ENCODE data around the gene RNF180.
"Not testable (repeated sequence)": the region's sequence is repeated elsewhere in the genome, so short reads cannot be mapped to it uniquely, and the experiment has no call there.

The RNF180 gene

GRCh38 chr5:64213011-64213410, 47.4 kb downstream of the RNF180 start:
- FAIRE-seq (no peak), DNase-seq (ENCODE audit: insufficient read length) (no peak)
- TF ChIP-seq POLR2A (IDR thresholded peaks at IDR 0.05; ENCODE audit: low read depth, low read length) (no peak), POLR2AphosphoS5 (IDR thresholded peaks at IDR 0.05; ENCODE audit: low read depth, low read length) (no peak), TAF1 (IDR thresholded peaks at IDR 0.05; ENCODE audit: borderline replicate concordance, low read depth, low read length) (no peak)

DNA sequence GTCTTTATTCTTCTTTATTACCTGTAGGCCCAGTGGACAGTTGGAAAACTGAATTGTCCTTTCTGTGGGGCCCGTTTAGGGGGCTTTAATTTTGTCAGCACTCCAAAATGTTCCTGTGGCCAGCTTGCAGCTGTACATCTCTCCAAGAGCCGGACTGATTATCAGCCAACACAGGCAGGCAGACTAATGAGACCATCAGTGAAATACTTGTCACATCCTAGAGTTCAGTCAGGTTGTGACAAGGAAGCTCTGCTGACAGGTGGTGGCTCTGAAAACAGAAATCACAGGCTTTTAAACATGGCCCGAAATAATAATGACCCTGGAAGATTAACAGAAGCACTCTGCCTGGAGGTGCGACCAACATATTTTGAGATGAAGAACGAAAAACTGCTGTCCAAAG, 47.9 kb downstream of the RNF180 start:
- TF ChIP-seq POLR2A (IDR thresholded peaks at IDR 0.05; ENCODE audit: low read depth, low read length): no peak
- no peak for TF ChIP-seq TAF1 (IDR thresholded peaks at IDR 0.05; ENCODE audit: borderline replicate concordance, low read depth, low read length)
- TF ChIP-seq POLR2AphosphoS5 (IDR thresholded peaks at IDR 0.05; ENCODE audit: low read depth, low read length): no peak
- DNase-seq (ENCODE audit: insufficient read length) (no peak), FAIRE-seq (peak; percentile 78)

GRCh38 chr5:64214132-64214531, 48.5 kb downstream of the RNF180 start:
- TF ChIP-seq POLR2A (IDR thresholded peaks at IDR 0.05; ENCODE audit: low read depth, low read length): no peak
- TF ChIP-seq POLR2AphosphoS5 (IDR thresholded peaks at IDR 0.05; ENCODE audit: low read depth, low read length): no peak
- TF ChIP-seq TAF1 (IDR thresholded peaks at IDR 0.05; ENCODE audit: borderline replicate concordance, low read depth, low read length): no peak
- FAIRE-seq (no peak), DNase-seq (ENCODE audit: insufficient read length) (no peak)

DNA sequence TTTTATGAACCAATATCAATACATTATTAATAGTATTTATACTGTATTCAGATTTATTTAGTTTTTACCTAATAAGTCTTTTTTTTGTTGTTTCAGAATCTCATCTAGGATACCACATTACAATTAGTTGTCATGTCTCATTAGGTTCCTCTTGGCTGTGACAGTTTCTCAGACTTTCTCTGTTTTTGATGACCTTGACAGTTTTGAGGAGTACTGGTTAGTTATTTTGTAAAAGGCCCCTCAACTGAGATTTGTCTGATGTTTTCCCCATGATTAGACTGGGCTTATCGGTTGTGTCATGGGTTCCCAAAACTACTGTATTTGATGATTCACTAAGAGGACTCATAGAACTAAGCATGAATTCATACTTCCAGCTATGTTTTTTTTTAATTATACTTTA, 56.3 kb downstream of the RNF180 start:
- no peak for DNase-seq (ENCODE audit: insufficient read length)
- TF ChIP-seq TAF1 (IDR thresholded peaks at IDR 0.05; ENCODE audit: borderline replicate concordance, low read depth, low read length): no peak
- no peak for TF ChIP-seq POLR2A (IDR thresholded peaks at IDR 0.05; ENCODE audit: low read depth, low read length)
- no peak for TF ChIP-seq POLR2AphosphoS5 (IDR thresholded peaks at IDR 0.05; ENCODE audit: low read depth, low read length)
- FAIRE-seq: no peak

DNA sequence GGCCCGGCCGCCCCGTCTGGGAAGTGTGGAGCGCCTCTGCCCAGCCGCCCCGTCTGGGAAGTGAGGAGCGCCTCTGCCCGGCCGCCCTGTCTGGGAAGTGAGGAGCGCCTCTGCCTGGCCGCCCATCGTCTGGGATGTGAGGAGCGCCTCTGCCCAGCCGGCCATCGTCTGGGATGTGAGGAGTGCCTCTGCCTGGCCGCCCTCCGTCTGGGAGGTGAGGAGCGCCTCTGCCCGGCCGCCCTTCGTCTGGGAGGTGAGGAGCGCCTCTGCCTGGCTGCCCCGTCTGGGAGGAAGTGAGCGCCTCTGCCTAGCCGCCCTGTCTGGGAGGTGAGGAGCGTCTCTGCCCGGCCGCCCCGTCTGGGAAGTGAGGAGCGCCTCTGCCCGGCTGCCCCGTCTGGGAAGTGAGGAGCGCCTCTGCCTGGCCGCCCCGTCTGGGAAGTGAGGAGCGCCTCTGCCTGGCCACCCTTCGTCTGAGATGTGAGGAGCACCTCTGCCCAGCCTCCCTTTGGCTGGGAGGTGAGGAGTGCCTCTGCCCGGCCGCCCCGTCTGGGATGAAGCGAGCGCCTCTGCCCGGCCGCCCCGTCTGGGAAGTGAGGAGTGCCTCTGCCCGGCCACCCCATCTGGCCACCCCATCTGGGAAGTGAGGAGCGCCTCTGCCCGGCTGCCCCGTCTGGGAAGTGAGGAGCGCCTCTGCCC, 59.8 kb downstream of the RNF180 start:
- not testable (repeated sequence) for DNase-seq (ENCODE audit: insufficient read length); FAIRE-seq

DNA sequence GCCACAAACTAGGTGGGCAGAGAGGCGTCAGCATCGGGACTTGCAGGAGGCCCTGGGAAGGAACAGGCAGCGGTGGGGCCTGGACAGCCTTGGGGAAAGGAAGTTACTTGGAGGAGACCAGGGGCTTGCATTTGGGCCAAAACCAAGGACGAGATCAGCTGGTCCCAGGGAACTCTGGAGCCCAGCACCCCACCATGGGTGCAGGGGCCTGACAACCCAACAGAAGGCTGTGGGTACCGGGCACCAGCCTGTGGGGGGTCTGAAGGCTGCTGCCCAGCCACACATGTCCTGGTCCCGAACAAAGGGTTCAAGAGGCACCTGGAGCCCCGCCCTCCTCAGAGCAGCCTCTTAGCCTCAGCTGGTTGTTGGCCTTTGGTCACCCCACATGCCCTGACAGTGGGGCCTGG, 61.5 kb downstream of the RNF180 start:
- not testable (repeated sequence) for DNase-seq (ENCODE audit: insufficient read length); FAIRE-seq

DNA sequence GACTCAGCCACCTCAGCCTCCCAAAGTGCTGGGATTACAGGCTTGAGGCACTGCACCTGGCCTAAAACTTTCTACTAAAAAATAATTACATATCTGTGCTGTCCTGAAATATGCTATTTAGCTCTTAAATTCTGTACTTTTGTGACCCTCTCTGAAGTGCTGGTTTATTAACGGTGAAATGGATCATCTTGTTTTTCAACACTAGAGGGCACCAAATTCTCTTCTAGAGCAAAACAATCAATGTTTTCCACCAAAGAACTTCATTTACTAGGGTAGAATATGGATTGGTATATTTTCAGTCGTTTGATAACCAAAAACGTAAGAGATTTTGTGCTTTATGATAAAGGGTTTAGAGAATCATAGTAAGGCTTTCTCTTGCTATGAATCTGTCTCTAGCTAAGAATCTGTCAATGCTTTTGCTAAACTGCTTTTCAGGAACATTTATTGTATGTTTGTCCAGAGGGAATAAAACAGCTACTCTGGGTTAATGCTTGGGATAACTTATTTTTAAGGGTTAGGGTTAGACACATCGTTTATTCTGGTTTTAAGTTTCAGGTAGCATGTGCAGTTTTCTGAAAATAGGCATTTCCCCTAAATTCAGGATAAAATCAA, 63.6 kb downstream of the RNF180 start:
- TF ChIP-seq TAF1 (IDR thresholded peaks at IDR 0.05; ENCODE audit: borderline replicate concordance, low read depth, low read length) (no peak), POLR2AphosphoS5 (IDR thresholded peaks at IDR 0.05; ENCODE audit: low read depth, low read length) (no peak), POLR2A (IDR thresholded peaks at IDR 0.05; ENCODE audit: low read depth, low read length) (no peak)
- peak; percentile 73 for FAIRE-seq

DNA sequence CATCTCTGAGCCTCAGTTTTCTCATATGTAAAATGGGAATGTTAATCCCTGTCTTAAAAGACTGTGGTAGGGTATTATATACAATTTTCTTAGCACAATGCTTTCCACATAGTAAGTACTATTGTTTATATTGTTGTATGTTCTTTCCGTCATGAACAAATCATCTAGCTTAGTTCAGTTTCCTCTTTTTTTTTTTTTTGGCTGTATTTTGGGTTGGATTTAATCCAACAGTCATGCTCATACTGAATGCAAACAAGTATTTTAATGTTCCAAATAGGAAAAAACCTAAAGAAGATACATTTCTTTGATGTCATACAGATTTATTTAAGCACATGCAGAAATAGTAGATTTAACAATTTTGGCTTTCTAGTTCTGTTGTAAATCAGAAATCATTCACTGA, 95.1 kb downstream of the RNF180 start:
- FAIRE-seq: no peak
- TF ChIP-seq POLR2A (IDR thresholded peaks at IDR 0.05; ENCODE audit: low read depth, low read length) (no peak), TAF1 (IDR thresholded peaks at IDR 0.05; ENCODE audit: borderline replicate concordance, low read depth, low read length) (no peak), POLR2AphosphoS5 (IDR thresholded peaks at IDR 0.05; ENCODE audit: low read depth, low read length) (no peak)
- no peak for DNase-seq (ENCODE audit: insufficient read length)

More for the DNA sequence above, 63.6 kb downstream of the RNF180 start:
- peak; percentile 12 for DNase-seq (ENCODE audit: insufficient read length)

- no peak for TF ChIP-seq TAF1 (IDR thresholded peaks at IDR 0.05; ENCODE audit: borderline replicate concordance, low read depth, low read length)
- no peak for TF ChIP-seq POLR2AphosphoS5 (IDR thresholded peaks at IDR 0.05; ENCODE audit: low read depth, low read length)
- no peak for TF ChIP-seq POLR2A (IDR thresholded peaks at IDR 0.05; ENCODE audit: low read depth, low read length)
- FAIRE-seq: no peak
- DNase-seq (ENCODE audit: insufficient read length): no peak
Observed at GRCh38 chr5:64269164-64269563, 103.5 kb downstream of the RNF180 start.

- FAIRE-seq (no peak), DNase-seq (ENCODE audit: insufficient read length) (no peak)
- TF ChIP-seq POLR2AphosphoS5 (IDR thresholded peaks at IDR 0.05; ENCODE audit: low read depth, low read length) (no peak), POLR2A (IDR thresholded peaks at IDR 0.05; ENCODE audit: low read depth, low read length) (no peak), TAF1 (IDR thresholded peaks at IDR 0.05; ENCODE audit: borderline replicate concordance, low read depth, low read length) (no peak)
Observed at GRCh38 chr5:64273276-64273675, 107.6 kb downstream of the RNF180 start.

GRCh38 chr5:64285188-64286130, 119.8 kb downstream of the RNF180 start:
- no peak for FAIRE-seq
- DNase-seq (ENCODE audit: insufficient read length): no peak
- TF ChIP-seq POLR2A (IDR thresholded peaks at IDR 0.05; ENCODE audit: low read depth, low read length) (no peak), TAF1 (IDR thresholded peaks at IDR 0.05; ENCODE audit: borderline replicate concordance, low read depth, low read length) (no peak), POLR2AphosphoS5 (IDR thresholded peaks at IDR 0.05; ENCODE audit: low read depth, low read length) (no peak)

DNA sequence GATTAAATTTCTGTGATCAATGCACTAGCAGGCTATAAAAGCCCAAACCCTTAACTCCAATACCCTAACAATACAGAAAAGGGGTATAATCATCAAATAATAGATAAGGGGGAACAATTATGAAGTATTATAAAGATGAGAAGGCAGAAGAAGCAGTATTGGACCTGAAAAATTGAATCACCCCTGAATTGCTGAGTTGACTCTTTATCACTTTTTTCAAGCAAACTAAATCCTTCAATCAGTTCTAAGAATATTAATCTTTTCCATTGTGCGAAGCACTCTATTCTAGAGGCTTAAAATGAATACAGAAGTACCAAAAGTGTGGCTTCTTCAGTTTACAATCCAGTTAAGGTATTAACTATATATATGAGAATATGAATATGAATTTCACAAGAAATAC, 120.7 kb downstream of the RNF180 start:
- DNase-seq (ENCODE audit: insufficient read length): no peak
- FAIRE-seq: no peak
- TF ChIP-seq POLR2AphosphoS5 (IDR thresholded peaks at IDR 0.05; ENCODE audit: low read depth, low read length): no peak
- no peak for TF ChIP-seq TAF1 (IDR thresholded peaks at IDR 0.05; ENCODE audit: borderline replicate concordance, low read depth, low read length)
- TF ChIP-seq POLR2A (IDR thresholded peaks at IDR 0.05; ENCODE audit: low read depth, low read length): no peak

DNA sequence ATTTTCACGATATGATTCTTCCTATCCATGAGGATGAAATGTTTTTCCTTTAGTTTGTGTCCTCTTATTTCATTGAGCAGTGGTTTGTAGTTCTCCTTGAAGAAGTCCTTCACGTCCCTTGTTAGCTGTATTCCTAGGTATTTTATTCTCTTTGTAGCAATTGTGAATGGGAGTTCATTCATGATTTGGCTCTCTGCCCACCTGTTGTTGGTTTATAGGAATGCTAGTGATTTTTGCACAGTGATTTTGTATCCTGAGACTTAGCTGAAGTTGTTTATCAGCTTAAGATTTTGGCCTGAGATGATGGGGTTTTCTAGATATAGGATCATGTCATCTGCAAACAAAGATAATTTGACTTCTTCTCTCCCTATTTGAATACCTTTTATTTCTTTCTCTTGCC, 122.9 kb downstream of the RNF180 start:
- not testable (repeated sequence) for FAIRE-seq; DNase-seq (ENCODE audit: insufficient read length)
